K562 (cell line): Measurements from ENCODE around the gene CLCNKB. TPM values are rescaled to one million over a fixed set of nuclear protein-coding genes. Genes with fewer than 3 reads are reported as not detected.

Experiments used
- ATAC-seq: fragments of 200-7000 bp; cut with Tn5 transposase; 3 replicates; pipeline ENCODE4 v1.9.1; 2020; ENCODE audit warnings: moderate library complexity
- BruUV-seq: library from RNA; stranded (reverse); fragments of 400-500 nt; replicated peaks from 2 replicates; lab custom pipeline; 2021; lab: Mats Ljungman, UMichigan
- CTCF ChIA-PET: fragments of 300-600 bp; formaldehyde crosslinking; extraction: SDS; loops from one replicate; lab custom pipeline; 2021; ENCODE audit warnings: low intra/inter-chr PET ratio; lab: Yijun Ruan, JAX
- POLR2A ChIA-PET: fragments of 300-600, 350-650 bp; sonication (Branson Sonifier 250); formaldehyde crosslinking; extraction: SDS; loops from one replicate; lab custom pipeline; 2021; ENCODE audit warnings: antibody characterized with exemption, inconsistent platforms; lab: Yijun Ruan, JAX
- DNase-seq, 4 experiments: peaks; one replicate each; pipeline versions ENCODE4 v3.0.0 to v3.0.0-alpha.2; 2011 to 2018; ENCODE audit warnings: low spot score in 3 of 4, mixed read lengths in 3 of 4; ENCODE audit errors: extremely low read depth in 1 of 4
- FAIRE-seq: peaks from 2 replicates; lab custom pipeline; 2011; peaks lifted over from hg19 to GRCh38; lab: Jason Lieb, UNC
- H2AFZ ChIP-seq: 2 replicates; pipeline ENCODE4 v1.6.0; 2011; ENCODE audit warnings: low read depth, low read length, control low read depth, inconsistent platforms
- H3K27ac ChIP-seq: fragments of 200-600 bp; 3 replicates; pipeline ENCODE4 v1.8.0; 2011; ENCODE audit warnings: low read depth, mild to moderate bottlenecking, control low read depth, inconsistent platforms, low read length, moderate library complexity, mixed read lengths; ENCODE audit errors: extremely low read depth
- H3K27me3 ChIP-seq, 2 experiments: fragments of 300-600 bp in 1 of 2; 2 replicates in 1 of 2; 3 replicates in 1 of 2; pipeline versions ENCODE4 v1.6.0 to v1.8.0; 2011; ENCODE audit warnings: inconsistent platforms in 2 of 2, low read length in 2 of 2, mild to moderate bottlenecking in 1 of 2, mixed read lengths in 1 of 2, moderate library complexity in 1 of 2; ENCODE audit not compliant: control insufficient read depth in 2 of 2, insufficient read depth in 2 of 2
- H3K36me3 ChIP-seq: fragments of 300-600 bp; 3 replicates; pipeline ENCODE4 v1.8.0; 2011; ENCODE audit warnings: mild to moderate bottlenecking, low read length, inconsistent platforms; ENCODE audit not compliant: control insufficient read depth, insufficient read depth
- H3K4me1 ChIP-seq, 2 experiments: fragments of 200-600 bp in 1 of 2; replicated peaks in 1 of 2; 2 replicates in 1 of 2; 3 replicates in 1 of 2; pipeline versions ENCODE4 v1.5.1 to v1.8.0; 2011; ENCODE audit warnings: inconsistent platforms in 2 of 2, low read length in 2 of 2, mild to moderate bottlenecking in 1 of 2, mixed read lengths in 1 of 2, moderate library complexity in 1 of 2; ENCODE audit not compliant: control insufficient read depth in 2 of 2, insufficient read depth in 2 of 2
- H3K4me2 ChIP-seq: 2 replicates; pipeline ENCODE4 v1.6.1; 2011; ENCODE audit warnings: low read length, control low read depth, inconsistent platforms, mixed read lengths; ENCODE audit not compliant: insufficient read depth
- H3K4me3 ChIP-seq: fragments of 200-600 bp; sonication (generic), shearing (Covaris generic); 2 replicates; pipeline ENCODE4 v1.5.1; 2016; ENCODE audit warnings: control low read depth, inconsistent platforms
- H3K79me2 ChIP-seq: fragments of 200-600 bp; 3 replicates; pipeline ENCODE4 v1.8.0; 2011; ENCODE audit warnings: low read length, inconsistent platforms; ENCODE audit not compliant: control insufficient read depth, insufficient read depth
- H3K9ac ChIP-seq, 2 experiments: 2 replicates each; pipeline versions ENCODE4 v1.6.0 to v1.6.1; 2011; ENCODE audit warnings: low read depth in 2 of 2, low read length in 2 of 2, control low read depth in 1 of 2, inconsistent platforms in 1 of 2, mild to moderate bottlenecking in 1 of 2, mixed read lengths in 1 of 2; ENCODE audit not compliant: insufficient read depth in 1 of 2
- H3K9me1 ChIP-seq: one replicate; pipeline ENCODE4 v1.6.0; 2011; ENCODE audit warnings: inconsistent platforms, mild to moderate bottlenecking, low read length, moderate library complexity; ENCODE audit not compliant: control insufficient read depth, insufficient read depth
- H3K9me3 ChIP-seq: replicated peaks from 2 replicates; pipeline ENCODE4 v1.5.1; 2011; ENCODE audit warnings: low read depth, low read length, inconsistent platforms; ENCODE audit not compliant: control insufficient read depth, insufficient read depth
- H4K20me1 ChIP-seq: replicated peaks from 2 replicates; pipeline ENCODE4 v1.6.1; 2011; ENCODE audit warnings: low read length, inconsistent platforms, mixed read lengths; ENCODE audit not compliant: control insufficient read depth, insufficient read depth
- BHLHE40 ChIP-seq: IDR thresholded peaks from 2 replicates; pipeline ENCODE4 v1.6.1; 2011; ENCODE audit warnings: low read length, improper control_type of control experiment
- E2F5 ChIP-seq: sonication (generic); formaldehyde crosslinking; IDR thresholded peaks from 2 replicates; pipeline ENCODE4 v1.8.0; 2022; ENCODE audit warnings: mild to moderate bottlenecking, missing genetic modification reagents
- E2F6 ChIP-seq, 2 experiments: IDR thresholded peaks; 2 replicates each; pipeline ENCODE4 v1.6.1; 2011; ENCODE audit warnings: borderline replicate concordance in 1 of 2, control low read depth in 1 of 2, low read depth in 1 of 2, low read length in 1 of 2, mild to moderate bottlenecking in 1 of 2, mixed read lengths in 1 of 2, moderate library complexity in 1 of 2; ENCODE audit not compliant: insufficient read depth in 1 of 2, insufficient read length in 1 of 2, poor library complexity in 1 of 2, severe bottlenecking in 1 of 2; ENCODE audit errors: extremely low read depth in 1 of 2
- NRF1 ChIP-seq, 2 experiments: fragments of 450-650 bp; IDR thresholded peaks in 1 of 2; conservative IDR thresholded peaks in 1 of 2; 2 replicates each; pipeline ENCODE4 v1.6.1; 2014; ENCODE audit warnings: mild to moderate bottlenecking in 2 of 2
- WGBS: fragments of 100-300 bp; shearing (Covaris generic); methylation state at CpG from one replicate; pipeline ENCODE4 v1.1.6; 2016; ENCODE audit warnings: low coverage, mixed read lengths; ENCODE audit not compliant: insufficient coverage; ENCODE audit errors: missing lambda C conversion rate; 5-methylcytosine and 5-hydroxymethylcytosine counted together
- in situ Hi-C: fragments of 300-500 bp; cut with MboI; formaldehyde crosslinking; loops from 4 replicates; pipeline ENCODE4 v1.15.0; 2018; ENCODE audit warnings: inconsistent platforms, mixed read lengths
- intact Hi-C: fragments of 100-400 bp; cut with micrococcal nuclease; formaldehyde crosslinking; loops from 2 replicates; pipeline ENCODE4 v1.14.2; 2022
- polyA plus RNA-seq, 8 experiments: library from polyadenylated mRNA; depleted of rRNA in 4 of 8; stranded (reverse) in 5 of 8; unstranded in 3 of 8; fragments of >200 nt; fragmentation: Nextera tagmentation in 2 of 8; fragmentation: Illumina TruSeq in 1 of 8; extraction: Ambion mirVana in 2 of 8; extraction: Trizol in 1 of 8; gene quantifications; 2 replicates each; pipeline versions ENCODE4 v1.2.1 to v1.2.3, GENCODE V29; 2011 to 2014; ENCODE audit warnings: inconsistent platforms in 1 of 8, missing spikeins in 1 of 8
- total RNA-seq, 7 experiments: library from RNA; depleted of rRNA in 6 of 7; stranded (reverse); fragments of >200 nt in 6 of 7; fragmentation: Illumina TruSeq in 2 of 7; extraction: Trizol in 2 of 7; gene quantifications; 2 replicates each; pipeline versions ENCODE4 v1.2.1 to v1.2.3, GENCODE V29; 2011 to 2021; ENCODE audit warnings: low replicate concordance in 1 of 7

Gene CLCNKB
- total and polyA plus RNA-seq, 9 of the 15 experiments (the other 6 are each of a cell fraction or from before 2014, with no cell fraction given), result 0.08 to 1.7 (median 0.64) TPM

- intact Hi-C loops, result no loop called here
Measured at GRCh38 chr1:16093611-16094010, 50.0 kb downstream of the CLCNKB start.

More at GRCh38 chr1:16093611-16094010, 50.0 kb downstream of the CLCNKB start:
- ChIA-PET POLR2A (interaction anchor here (0.5 to 1.2 kb wide), 8 partner anchors 9 to 509 kb away, joined by 3 to 5 read pairs (median 4); no protein-coding TSS in a partner anchor), CTCF (no interaction called here)
- in situ Hi-C loops, result no loop called here
- H3K27ac ChIP-seq, result no peak overlapping the region
- H3K9me3 ChIP-seq, result no peaks in the 10 kb centered on the region
- H2AFZ ChIP-seq, result no peak overlapping the region; the same call in 1 of the 2 replicates
- peak; percentile 72 for FAIRE-seq
- no TSS peak for BruUV-seq
- no peaks in the 10 kb centered on the region for H3K36me3 ChIP-seq
- DNase-seq, result no peak
- H3K4me2 ChIP-seq, result no peak overlapping the region
- H4K20me1 ChIP-seq, result no peaks in the 10 kb centered on the region
- no peaks in the 10 kb centered on the region for H3K79me2 ChIP-seq
- 9% methylated on average over 9 of the region's 9 CpGs for WGBS
- no peak overlapping the region for H3K4me3 ChIP-seq
- peaks cover 7 to 27% of the 10 kb centered on the region in 2 experiments; a peak in 4 of 5 replicates for H3K4me1 ChIP-seq
- TF ChIP-seq BHLHE40 (peak; percentile 22; the same call in 1 of the 2 replicates), NRF1 (conservative IDR thresholded peaks at IDR 0.05 in 1 of 2, IDR thresholded peaks at IDR 0.05 in 1 of 2) (0 out of 4 replicates have a peak, but pooled peaks of 1 of the 2 experiments have one; percentile 12), E2F6 (IDR thresholded peaks at IDR 0.05; ENCODE audit: borderline replicate concordance in 1 of 2, extremely low read depth in 1 of 2, insufficient read depth in 1 of 2, insufficient read length in 1 of 2, low read depth in 1 of 2, low read length in 1 of 2, poor library complexity in 1 of 2, severe bottlenecking in 1 of 2) (peak in 1 of 2 experiments; percentile 21), E2F5 (CRISPR knock-in tag) (no peak)
- peak; percentile 20; the same call in 2 of the 3 replicates for ATAC-seq
- H3K9me1 ChIP-seq, result no peaks in the 10 kb centered on the region
- peaks cover 8 to 26% of the 10 kb centered on the region in 2 experiments; a peak in 4 of 5 replicates for H3K27me3 ChIP-seq
- H3K9ac ChIP-seq, result peak overlapping the region in 1 of 2 experiments; percentile 77; a peak in 2 of 4 replicates
